Measurements from ENCODE around the gene SERTAD1.
"Not testable (repeated sequence)": the region's sequence is repeated elsewhere in the genome, so short reads cannot be mapped to it uniquely, and the experiment has no call there.

The SERTAD1 gene

GRCh38 chr19:40438284-40438683 lies 12.5 kb upstream of the SERTAD1 start:
- Histone ChIP-seq H3K27ac (ENCODE audit: low read length) (no peak overlapping the region), H3K36me3 (ENCODE audit: control insufficient read depth in 2 of 2, insufficient read depth in 2 of 2, low read length in 2 of 2) (peaks cover 16 to 22% of the 10 kb centered on the region in 2 donors), H3K27me3 (ENCODE audit: control insufficient read depth in 1 of 2, insufficient read depth in 2 of 2, low read length in 2 of 2) (no peaks in the 10 kb centered on the region), H3K4me3 (ENCODE audit: low read length in 2 of 2) (no peak overlapping the region), H3K9me3 (ENCODE audit: control insufficient read depth in 2 of 2, low read length in 2 of 2) (no peaks in the 10 kb centered on the region), H3K4me1 (ENCODE audit: control insufficient read depth, insufficient read depth, low read length) (peaks cover 32% of the 10 kb centered on the region), H3K9ac (ENCODE audit: low read length in 2 of 2) (no peak overlapping the region)

- Histone ChIP-seq H3K36me3 (ENCODE audit: control insufficient read depth in 2 of 2, insufficient read depth in 2 of 2, low read length in 2 of 2) (no peaks in the 10 kb centered on the region), H3K4me1 (ENCODE audit: control insufficient read depth, insufficient read depth, low read length) (peaks cover 21% of the 10 kb centered on the region), H3K4me3 (ENCODE audit: low read length in 2 of 2) (peak overlapping the region; percentile 73 to 81), H3K27ac (ENCODE audit: low read length) (peak overlapping the region; percentile 98), H3K9ac (ENCODE audit: low read length in 2 of 2) (peak overlapping the region; percentile 92 to 98), H3K27me3 (ENCODE audit: control insufficient read depth in 1 of 2, insufficient read depth in 2 of 2, low read length in 2 of 2) (no peaks in the 10 kb centered on the region), H3K9me3 (ENCODE audit: control insufficient read depth in 2 of 2, low read length in 2 of 2) (no peaks in the 10 kb centered on the region)
Observed at GRCh38 chr19:40433391-40434216, 7.8 kb upstream of the SERTAD1 start.

DNA sequence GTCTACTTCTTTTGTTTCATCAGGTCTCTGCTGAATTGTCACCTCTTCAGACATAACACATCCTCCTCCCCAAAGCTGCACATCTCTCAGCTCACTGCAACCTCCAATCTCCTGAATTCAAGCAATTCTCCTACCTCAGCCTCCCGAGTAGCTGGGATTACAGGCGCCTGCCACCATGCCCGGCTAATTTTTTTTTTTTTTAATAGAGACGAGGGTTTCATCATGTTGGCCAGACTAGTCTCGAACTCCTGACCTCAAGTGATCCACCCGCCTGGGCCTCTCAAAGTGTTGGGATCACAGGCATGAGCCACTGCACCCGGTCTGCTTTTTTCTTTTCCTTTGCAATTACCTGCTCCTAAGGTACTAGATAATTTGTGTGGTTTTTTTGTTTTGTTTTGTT lies 7.0 kb upstream of the SERTAD1 start:
- H3K36me3 ChIP-seq (ENCODE audit: control insufficient read depth in 2 of 2, insufficient read depth in 2 of 2, low read length in 2 of 2); H3K27me3 ChIP-seq (ENCODE audit: control insufficient read depth in 1 of 2, insufficient read depth in 2 of 2, low read length in 2 of 2); H3K9me3 ChIP-seq (ENCODE audit: control insufficient read depth in 2 of 2, low read length in 2 of 2): not testable (repeated sequence)
- Histone ChIP-seq H3K9ac (ENCODE audit: low read length in 2 of 2) (peak overlapping the region; percentile 92 to 98), H3K4me3 (ENCODE audit: low read length in 2 of 2) (peak overlapping the region; percentile 73 to 81), H3K4me1 (ENCODE audit: control insufficient read depth, insufficient read depth, low read length) (peaks cover 21% of the 10 kb centered on the region), H3K27ac (ENCODE audit: low read length) (peak overlapping the region; percentile 98)

DNA sequence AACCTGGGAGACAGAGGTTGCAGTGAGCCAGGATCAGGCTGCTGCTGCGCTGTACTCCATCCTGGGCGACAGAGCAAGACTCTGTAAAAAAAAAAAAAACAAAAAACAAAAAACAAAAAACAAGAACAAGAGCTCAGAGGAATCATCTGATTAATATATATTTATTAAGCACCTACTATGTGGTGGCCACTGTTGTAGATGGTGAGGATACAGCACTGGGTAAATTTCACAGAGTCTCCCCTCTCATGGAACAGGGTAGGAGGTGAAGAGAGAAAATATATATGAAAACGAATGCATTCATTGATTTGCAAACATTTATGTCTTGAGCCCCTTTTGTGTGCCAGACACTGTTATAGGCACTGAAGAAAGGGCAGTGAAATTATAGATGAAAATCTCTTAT lies 5.9 kb upstream of the SERTAD1 start:
- Histone ChIP-seq H3K27me3 (ENCODE audit: control insufficient read depth in 1 of 2, insufficient read depth in 2 of 2, low read length in 2 of 2) (no peaks in the 10 kb centered on the region), H3K4me1 (ENCODE audit: control insufficient read depth, insufficient read depth, low read length) (peaks cover 21% of the 10 kb centered on the region), H3K9ac (ENCODE audit: low read length in 2 of 2) (no peak overlapping the region), H3K27ac (ENCODE audit: low read length) (no peak overlapping the region), H3K4me3 (ENCODE audit: low read length in 2 of 2) (no peak overlapping the region), H3K9me3 (ENCODE audit: control insufficient read depth in 2 of 2, low read length in 2 of 2) (no peaks in the 10 kb centered on the region), H3K36me3 (ENCODE audit: control insufficient read depth in 2 of 2, insufficient read depth in 2 of 2, low read length in 2 of 2) (no peaks in the 10 kb centered on the region)

GRCh38 chr19:40430242-40430641 lies 4.5 kb upstream of the SERTAD1 start:
- H3K27me3 ChIP-seq (ENCODE audit: control insufficient read depth in 1 of 2, insufficient read depth in 2 of 2, low read length in 2 of 2); H3K9ac ChIP-seq (ENCODE audit: low read length in 2 of 2); H3K36me3 ChIP-seq (ENCODE audit: control insufficient read depth in 2 of 2, insufficient read depth in 2 of 2, low read length in 2 of 2); H3K27ac ChIP-seq (ENCODE audit: low read length); H3K4me3 ChIP-seq (ENCODE audit: low read length in 2 of 2); H3K9me3 ChIP-seq (ENCODE audit: control insufficient read depth in 2 of 2, low read length in 2 of 2): not testable (repeated sequence)
- H3K4me1 ChIP-seq (ENCODE audit: control insufficient read depth, insufficient read depth, low read length): peaks cover 25% of the 10 kb centered on the region

GRCh38 chr19:40428197-40428596 lies 2.4 kb upstream of the SERTAD1 start:
- H3K4me3 ChIP-seq (ENCODE audit: low read length in 2 of 2); H3K36me3 ChIP-seq (ENCODE audit: control insufficient read depth in 2 of 2, insufficient read depth in 2 of 2, low read length in 2 of 2); H3K27me3 ChIP-seq (ENCODE audit: control insufficient read depth in 1 of 2, insufficient read depth in 2 of 2, low read length in 2 of 2); H3K9ac ChIP-seq (ENCODE audit: low read length in 2 of 2); H3K9me3 ChIP-seq (ENCODE audit: control insufficient read depth in 2 of 2, low read length in 2 of 2); H3K27ac ChIP-seq (ENCODE audit: low read length): not testable (repeated sequence)
- peaks cover 28% of the 10 kb centered on the region for H3K4me1 ChIP-seq (ENCODE audit: control insufficient read depth, insufficient read depth, low read length)

DNA sequence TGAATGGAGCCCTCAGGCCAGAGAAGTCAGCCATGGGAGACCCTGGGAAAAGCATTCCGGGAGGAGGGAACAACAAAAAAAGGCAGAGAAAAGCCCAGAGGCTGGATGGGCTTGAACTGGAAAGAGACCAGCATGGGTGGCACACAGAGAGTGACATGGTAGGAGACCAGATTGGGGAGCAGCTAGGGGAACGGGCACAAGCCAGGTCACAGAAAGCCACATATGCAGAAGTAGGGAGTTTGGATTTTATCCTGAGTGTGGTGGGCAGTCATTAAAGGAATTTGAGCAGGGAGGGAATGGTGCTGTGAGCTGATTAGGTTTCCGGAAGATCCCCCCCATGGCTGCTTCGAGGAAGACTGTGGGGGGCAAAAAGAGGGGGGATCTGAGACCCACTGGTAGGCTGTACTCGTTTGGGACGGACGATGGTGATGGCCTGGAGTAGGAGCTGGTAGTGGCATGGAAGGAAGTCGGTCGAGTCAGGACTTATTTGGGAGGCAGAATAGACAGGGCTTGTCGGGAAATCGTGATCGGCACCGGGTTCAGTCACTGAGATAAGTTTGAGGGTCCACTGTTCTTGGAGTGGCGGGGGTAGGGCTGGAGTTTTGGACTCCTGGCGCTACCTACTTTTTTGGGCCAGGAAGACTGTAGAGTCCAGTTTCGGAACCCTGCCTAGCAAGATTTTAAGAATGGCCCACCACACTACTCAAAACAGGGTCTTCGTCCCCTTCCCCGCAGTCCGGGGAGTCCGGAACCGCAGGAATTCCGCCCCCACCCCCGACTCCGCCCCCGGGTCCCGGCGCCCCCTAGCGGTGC lies 949 bp downstream of the SERTAD1 start:
- Histone ChIP-seq H3K9me3 (ENCODE audit: control insufficient read depth in 2 of 2, low read length in 2 of 2) (no peaks in the 10 kb centered on the region), H3K36me3 (ENCODE audit: control insufficient read depth in 2 of 2, insufficient read depth in 2 of 2, low read length in 2 of 2) (peaks cover 9 to 13% of the 10 kb centered on the region in 2 donors), H3K4me1 (ENCODE audit: control insufficient read depth, insufficient read depth, low read length) (peaks cover 39% of the 10 kb centered on the region), H3K27ac (ENCODE audit: low read length) (peak overlapping the region; percentile 97), H3K4me3 (ENCODE audit: low read length in 2 of 2) (peak overlapping the region; percentile 93 to 95), H3K9ac (ENCODE audit: low read length in 2 of 2) (peak overlapping the region; percentile 94 to 95), H3K27me3 (ENCODE audit: control insufficient read depth in 1 of 2, insufficient read depth in 2 of 2, low read length in 2 of 2) (no peaks in the 10 kb centered on the region)

- no peak overlapping the region for H3K4me3 ChIP-seq (ENCODE audit: low read length in 2 of 2)
Observed at GRCh38 chr19:40423938-40424337, 1.9 kb downstream of the SERTAD1 start.

DNA sequence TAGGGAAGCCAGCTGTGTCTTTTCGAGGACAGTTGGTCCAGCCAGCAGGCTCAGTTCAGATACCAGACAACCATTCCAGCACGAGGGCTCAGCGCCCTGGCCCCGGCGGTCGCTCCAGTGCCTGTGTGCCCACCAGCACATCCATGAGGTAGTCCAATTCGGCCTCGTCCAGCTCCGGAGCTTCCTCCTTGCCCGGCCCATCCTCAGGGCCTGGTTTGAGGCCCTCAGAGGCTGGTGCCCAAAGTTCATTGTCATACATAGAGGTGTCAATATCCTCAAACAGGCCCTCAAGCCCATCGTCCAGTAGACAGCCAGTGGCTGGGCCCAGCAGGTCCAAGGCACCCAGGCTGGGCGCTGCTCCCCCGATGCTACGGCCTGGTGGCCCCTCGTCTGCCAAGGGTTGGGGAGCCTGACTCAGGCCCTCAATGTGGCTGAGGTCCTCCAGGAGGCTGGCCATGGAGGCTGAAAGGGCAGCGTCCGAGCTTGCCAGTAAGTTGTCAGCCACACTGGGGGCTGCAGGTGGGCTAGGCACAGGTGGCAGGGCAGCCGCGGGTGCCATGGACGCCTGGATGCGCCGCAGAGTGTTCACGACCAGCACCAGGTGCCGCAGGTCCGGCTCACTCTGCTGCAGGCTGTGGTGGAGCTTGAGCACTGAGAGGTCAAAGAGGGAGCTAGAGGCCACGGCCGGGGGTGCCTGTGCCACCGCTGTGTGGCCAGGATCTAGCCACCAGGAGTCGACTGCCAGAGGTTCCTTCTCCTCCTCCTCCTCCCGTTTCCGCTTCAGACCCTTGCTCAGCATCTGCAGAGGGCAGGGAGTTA lies 2.8 kb downstream of the SERTAD1 start:
- Histone ChIP-seq H3K9ac (ENCODE audit: low read length in 2 of 2) (peak overlapping the region in 1 of 2 donors; percentile 36), H3K4me3 (ENCODE audit: low read length in 2 of 2) (no peak overlapping the region), H3K36me3 (ENCODE audit: control insufficient read depth in 2 of 2, insufficient read depth in 2 of 2, low read length in 2 of 2) (peaks cover 9 to 13% of the 10 kb centered on the region in 2 donors), H3K27ac (ENCODE audit: low read length) (peak overlapping the region; percentile 97), H3K27me3 (ENCODE audit: control insufficient read depth in 1 of 2, insufficient read depth in 2 of 2, low read length in 2 of 2) (no peaks in the 10 kb centered on the region), H3K4me1 (ENCODE audit: control insufficient read depth, insufficient read depth, low read length) (peaks cover 39% of the 10 kb centered on the region), H3K9me3 (ENCODE audit: control insufficient read depth in 2 of 2, low read length in 2 of 2) (no peaks in the 10 kb centered on the region)

More at GRCh38 chr19:40423938-40424337, 1.9 kb downstream of the SERTAD1 start:
- Histone ChIP-seq H3K9me3 (ENCODE audit: control insufficient read depth in 2 of 2, low read length in 2 of 2) (no peaks in the 10 kb centered on the region), H3K27ac (ENCODE audit: low read length) (no peak overlapping the region), H3K9ac (ENCODE audit: low read length in 2 of 2) (no peak overlapping the region), H3K27me3 (ENCODE audit: control insufficient read depth in 1 of 2, insufficient read depth in 2 of 2, low read length in 2 of 2) (no peaks in the 10 kb centered on the region), H3K4me1 (ENCODE audit: control insufficient read depth, insufficient read depth, low read length) (peaks cover 39% of the 10 kb centered on the region), H3K36me3 (ENCODE audit: control insufficient read depth in 2 of 2, insufficient read depth in 2 of 2, low read length in 2 of 2) (peaks cover 9 to 13% of the 10 kb centered on the region in 2 donors)

DNA sequence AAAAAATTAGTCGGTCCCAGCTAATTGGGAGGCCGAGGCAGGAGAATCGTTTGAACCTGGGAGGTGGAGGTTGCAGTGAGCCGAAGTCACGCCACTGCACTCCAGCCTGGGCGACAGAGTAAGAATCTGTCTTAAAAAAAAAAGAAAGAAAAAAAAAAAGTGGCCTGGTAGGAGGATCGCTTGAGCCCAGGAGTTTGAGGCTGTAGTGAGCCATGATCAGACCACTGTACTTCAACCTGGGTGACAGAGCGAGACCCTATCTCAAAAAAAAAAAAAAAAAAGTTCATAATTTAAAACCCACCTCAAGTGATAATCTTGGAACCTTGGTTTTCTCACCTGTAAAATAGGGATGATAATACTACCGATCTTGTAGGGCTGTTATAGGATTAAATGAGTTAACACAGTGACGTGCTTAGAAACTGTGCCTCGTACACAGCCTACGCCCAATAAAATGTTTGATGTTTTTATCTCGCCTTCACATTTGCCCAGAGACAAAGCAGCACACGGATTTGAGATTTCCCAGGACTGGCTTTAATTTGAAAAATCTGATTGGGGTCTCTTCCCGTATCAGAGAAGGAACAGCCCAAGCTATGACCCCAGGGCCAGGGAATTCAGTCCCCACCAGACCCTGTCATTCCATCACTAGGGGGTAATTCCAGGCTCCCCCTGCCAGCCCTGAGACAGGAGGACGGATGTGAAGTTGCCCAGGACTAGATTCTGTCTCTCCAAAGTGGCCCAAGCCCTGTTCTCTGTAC lies 3.6 kb downstream of the SERTAD1 start:
- H3K9me3 ChIP-seq (ENCODE audit: control insufficient read depth in 2 of 2, low read length in 2 of 2): no peaks in the 10 kb centered on the region
- H3K36me3 ChIP-seq (ENCODE audit: control insufficient read depth in 2 of 2, insufficient read depth in 2 of 2, low read length in 2 of 2): peaks cover 9 to 13% of the 10 kb centered on the region in 2 donors
- H3K9ac ChIP-seq (ENCODE audit: low read length in 2 of 2): peak overlapping the region; percentile 36 to 95
- H3K27me3 ChIP-seq (ENCODE audit: control insufficient read depth in 1 of 2, insufficient read depth in 2 of 2, low read length in 2 of 2): no peaks in the 10 kb centered on the region
- H3K4me1 ChIP-seq (ENCODE audit: control insufficient read depth, insufficient read depth, low read length): peaks cover 47% of the 10 kb centered on the region
- peak overlapping the region; percentile 97 for H3K27ac ChIP-seq (ENCODE audit: low read length)
- no peak overlapping the region for H3K4me3 ChIP-seq (ENCODE audit: low read length in 2 of 2)

All from stomach smooth muscle (tissue), 2 donors.